ENCODE data around the gene SP140L.

SP140L gene

DNA sequence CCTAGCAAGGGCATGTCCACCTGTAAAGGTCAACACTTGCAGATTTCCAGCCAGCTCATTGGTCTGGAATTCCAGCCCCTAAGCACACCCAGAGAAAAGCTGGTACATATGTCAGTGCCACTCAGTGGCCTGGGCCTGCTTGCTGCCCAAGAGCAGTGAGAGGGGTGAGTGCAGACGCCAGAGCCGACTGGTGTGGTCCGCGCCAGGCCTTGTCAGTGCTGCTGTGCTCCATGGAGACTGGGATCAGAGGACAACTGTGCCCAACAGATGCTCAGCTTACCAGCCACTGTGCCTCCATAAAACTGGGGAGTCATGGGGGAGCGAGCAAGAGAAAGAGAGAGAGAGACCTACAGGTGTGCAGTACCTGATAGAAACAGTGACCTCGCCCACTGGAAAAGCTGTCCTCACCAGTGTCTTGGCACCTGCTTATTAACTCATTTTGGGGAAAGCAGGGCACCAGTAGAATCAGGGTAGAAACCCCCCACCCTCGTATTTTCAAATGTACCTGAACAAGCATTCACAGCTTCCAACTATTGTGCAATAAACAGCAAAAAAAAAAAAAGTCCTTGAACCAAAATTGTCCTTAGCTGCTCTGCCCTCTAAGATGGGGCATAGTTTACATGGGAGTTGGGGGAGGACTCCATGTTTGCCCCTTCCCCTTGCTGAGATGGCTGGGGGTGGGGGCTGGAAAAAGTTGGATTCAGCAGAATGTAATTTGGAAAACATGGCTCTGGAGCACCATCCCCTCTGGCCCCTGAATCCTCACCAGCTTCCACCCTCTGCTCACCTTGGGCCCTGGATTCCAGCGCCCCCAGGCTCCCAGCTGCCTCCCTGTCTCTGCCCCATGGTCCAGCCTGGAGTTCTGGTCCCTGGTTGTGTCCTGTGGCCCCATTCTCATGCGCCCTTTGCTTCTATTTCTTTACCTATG lies 1.4 kb upstream of the SP140L start:
- no peak for DNase-seq (ENCODE audit: low read depth)
- TF ChIP-seq, protein P1, sequence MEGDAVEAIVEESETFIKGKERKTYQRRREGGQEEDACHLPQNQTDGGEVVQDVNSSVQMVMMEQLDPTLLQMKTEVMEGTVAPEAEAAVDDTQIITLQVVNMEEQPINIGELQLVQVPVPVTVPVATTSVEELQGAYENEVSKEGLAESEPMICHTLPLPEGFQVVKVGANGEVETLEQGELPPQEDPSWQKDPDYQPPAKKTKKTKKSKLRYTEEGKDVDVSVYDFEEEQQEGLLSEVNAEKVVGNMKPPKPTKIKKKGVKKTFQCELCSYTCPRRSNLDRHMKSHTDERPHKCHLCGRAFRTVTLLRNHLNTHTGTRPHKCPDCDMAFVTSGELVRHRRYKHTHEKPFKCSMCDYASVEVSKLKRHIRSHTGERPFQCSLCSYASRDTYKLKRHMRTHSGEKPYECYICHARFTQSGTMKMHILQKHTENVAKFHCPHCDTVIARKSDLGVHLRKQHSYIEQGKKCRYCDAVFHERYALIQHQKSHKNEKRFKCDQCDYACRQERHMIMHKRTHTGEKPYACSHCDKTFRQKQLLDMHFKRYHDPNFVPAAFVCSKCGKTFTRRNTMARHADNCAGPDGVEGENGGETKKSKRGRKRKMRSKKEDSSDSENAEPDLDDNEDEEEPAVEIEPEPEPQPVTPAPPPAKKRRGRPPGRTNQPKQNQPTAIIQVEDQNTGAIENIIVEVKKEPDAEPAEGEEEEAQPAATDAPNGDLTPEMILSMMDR (IDR thresholded peaks at IDR 0.05; ENCODE audit: control insufficient read depth, extremely low read depth, insufficient read depth): no peak

DNA sequence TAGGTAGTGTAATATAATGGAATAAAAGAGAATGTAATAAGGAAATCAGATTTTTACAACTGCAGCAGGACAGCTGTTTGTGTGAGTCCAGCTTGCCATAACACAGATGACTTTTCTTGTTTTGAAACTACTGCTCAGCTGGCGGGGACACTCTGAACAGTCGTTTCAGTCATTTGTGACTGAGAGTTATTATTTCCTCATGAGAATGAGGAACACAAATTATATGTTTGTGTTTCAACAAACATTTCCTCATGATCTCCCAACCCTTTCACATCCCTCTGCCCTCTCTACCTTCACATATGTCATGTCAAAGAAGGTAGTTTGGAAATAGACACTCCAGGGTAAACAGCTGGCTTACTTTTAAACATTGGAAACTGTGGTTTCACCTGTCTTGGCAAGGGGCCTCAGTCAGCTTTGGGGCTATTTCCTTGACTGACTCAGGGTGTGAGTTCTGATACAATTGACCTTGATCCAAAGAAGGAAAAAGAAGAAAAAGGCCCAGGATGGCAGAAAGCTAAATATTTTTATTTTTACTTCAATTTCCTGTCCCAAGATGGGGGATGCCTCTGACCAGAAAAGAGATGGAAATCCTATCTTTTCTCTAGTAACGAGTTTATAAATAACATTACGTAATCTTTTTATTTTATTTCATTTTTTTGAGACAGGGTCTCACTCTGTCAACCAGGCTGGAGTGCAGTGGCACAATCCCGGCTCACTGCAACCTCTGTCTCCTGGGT lies 593 bp downstream of the SP140L start:
- TF ChIP-seq, protein P1 (IDR thresholded peaks at IDR 0.05; ENCODE audit: control insufficient read depth, extremely low read depth, insufficient read depth): no peak
- DNase-seq (ENCODE audit: low read depth): no peak
- 0 out of 2 replicates have a peak overlapping the region, but pooled peaks have one; percentile 11 for H3K4me3 ChIP-seq (ENCODE audit: low read depth, low read length)

More for the DNA sequence above, 1.4 kb upstream of the SP140L start:
- no peak overlapping the region for H3K4me3 ChIP-seq (ENCODE audit: low read depth, low read length)

DNA sequence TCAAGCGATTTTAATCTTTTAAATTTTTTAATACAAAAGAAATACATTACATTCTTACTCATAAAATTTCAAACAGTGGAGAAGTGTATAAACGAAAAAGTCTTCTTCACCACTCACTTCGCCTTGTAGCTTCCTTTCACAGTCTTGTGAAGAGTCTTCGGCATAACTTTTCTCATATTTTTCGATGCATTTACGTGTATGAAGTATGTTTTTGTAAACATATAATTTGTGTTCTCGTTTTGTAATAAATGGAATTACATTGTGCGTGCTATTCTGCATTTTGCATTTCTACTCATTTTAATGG lies 1.1 kb downstream of the SP140L start:
- no peak for DNase-seq (ENCODE audit: low read depth)
- TF ChIP-seq, protein P1 (IDR thresholded peaks at IDR 0.05; ENCODE audit: control insufficient read depth, extremely low read depth, insufficient read depth): no peak
- no peak overlapping the region for H3K4me3 ChIP-seq (ENCODE audit: low read depth, low read length)

DNA sequence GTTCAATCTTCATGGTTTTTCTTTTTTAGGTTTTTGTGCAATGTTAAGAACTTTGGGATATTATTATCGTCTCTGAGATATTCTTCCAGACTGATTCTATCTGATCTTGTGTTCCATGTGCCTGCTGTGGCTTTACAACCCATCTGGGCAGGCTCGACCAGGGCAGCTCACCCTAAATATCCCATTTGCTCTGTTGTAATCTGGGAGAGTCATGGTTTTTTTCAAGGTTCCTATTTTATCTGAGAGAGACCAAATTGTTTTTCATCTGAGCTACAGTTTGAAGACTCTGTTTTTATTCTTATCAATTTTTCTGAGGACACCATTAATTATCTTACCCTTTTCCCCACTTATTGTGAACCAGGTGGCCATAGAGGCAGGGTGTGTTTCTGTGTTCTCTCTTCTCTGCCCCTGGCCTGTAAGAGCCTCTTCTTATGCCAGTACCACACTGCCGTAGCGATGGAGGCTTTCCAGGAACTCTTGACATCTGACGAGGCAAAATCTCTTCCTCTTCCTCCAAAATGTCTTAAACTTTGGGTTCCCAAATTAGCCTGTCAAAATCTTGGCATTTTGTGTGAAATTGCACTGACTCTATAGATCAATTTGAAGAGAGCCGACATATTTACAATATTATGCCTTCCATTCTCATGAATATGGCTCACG lies 3.1 kb downstream of the SP140L start:
- no peak overlapping the region for H3K4me3 ChIP-seq (ENCODE audit: low read depth, low read length)
- DNase-seq (ENCODE audit: low read depth): no peak
- TF ChIP-seq, protein P1 (IDR thresholded peaks at IDR 0.05; ENCODE audit: control insufficient read depth, extremely low read depth, insufficient read depth): no peak

DNA sequence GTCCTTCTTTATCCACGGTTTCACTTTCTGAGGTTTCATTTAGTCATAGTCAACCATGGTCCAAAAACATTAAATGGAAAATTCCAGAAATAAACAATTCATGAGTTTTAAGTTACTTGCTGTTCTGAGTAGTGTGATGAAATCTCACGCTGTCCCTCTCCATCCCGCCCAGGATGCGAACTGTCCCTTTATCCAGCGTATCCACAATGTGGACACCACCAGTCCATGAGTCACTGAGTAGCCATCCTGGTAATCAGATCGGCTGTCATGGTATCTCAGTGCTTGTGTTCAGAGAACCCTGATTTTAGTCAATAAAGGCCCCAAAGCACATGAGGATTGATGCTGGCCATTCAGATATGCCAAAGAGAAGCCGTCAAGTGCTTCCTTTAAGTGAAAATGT lies 3.7 kb downstream of the SP140L start:
- H3K4me3 ChIP-seq (ENCODE audit: low read depth, low read length): no peak overlapping the region
- TF ChIP-seq, protein P1 (IDR thresholded peaks at IDR 0.05; ENCODE audit: control insufficient read depth, extremely low read depth, insufficient read depth): no peak
- no peak for DNase-seq (ENCODE audit: low read depth)

DNA sequence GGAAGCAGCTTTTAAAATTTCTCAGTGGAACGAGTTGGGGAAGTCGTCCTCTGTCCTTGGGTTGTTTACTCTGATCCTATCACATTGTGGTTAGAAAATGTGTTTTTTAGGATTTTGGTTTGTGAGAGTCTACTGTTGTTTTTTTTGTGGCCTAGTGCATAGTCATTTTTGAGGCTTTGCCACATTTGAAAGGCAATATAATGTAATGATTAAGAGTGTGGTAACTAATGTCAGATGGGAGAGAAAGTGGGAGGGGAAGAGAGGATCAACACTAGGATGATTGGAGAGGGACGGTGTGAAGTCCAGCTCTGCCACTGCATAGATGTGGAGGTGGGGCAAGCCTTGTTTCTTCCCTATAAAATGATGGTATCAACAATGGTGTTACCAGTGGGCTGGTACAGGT lies 8.5 kb downstream of the SP140L start:
- H3K4me3 ChIP-seq (ENCODE audit: low read depth, low read length): no peak overlapping the region
- DNase-seq (ENCODE audit: low read depth): no peak
- TF ChIP-seq, protein P1 (IDR thresholded peaks at IDR 0.05; ENCODE audit: control insufficient read depth, extremely low read depth, insufficient read depth): no peak
